Pancreas (tissue), 10 donors: Measurements from ENCODE around the gene BHLHE23. TPM values are rescaled to one million over a fixed set of nuclear protein-coding genes. Genes with fewer than 3 reads are reported as not detected.

ENCODE experiments used
- ATAC-seq, 4 donors: fragments of 200-7000 bp; cut with Tn5 transposase; one replicate each; pipeline versions ENCODE4 v1.8.0 to v1.9.1; 2020; ENCODE audit warnings: mild to moderate bottlenecking in 4 of 4, moderate library complexity in 4 of 4
- DNase-seq, 6 donors: peaks; one replicate each; pipeline ENCODE4 v3.0.0-alpha.2; 2020
- FAIRE-seq: peaks from 2 replicates; lab custom pipeline; 2012; peaks lifted over from hg19 to GRCh38; lab: Jason Lieb, UNC
- H3K27ac ChIP-seq, 4 donors: fragments of 200-600 bp; sonication (generic); 1 replicate in 3 of 4; 2 replicates in 1 of 4; pipeline versions ENCODE4 v1.5.0 to v1.8.0; 2020
- H3K27me3 ChIP-seq, 4 donors: fragments of 200-600 bp; one replicate each; pipeline ENCODE4 v1.8.0; 2021
- H3K36me3 ChIP-seq, 3 donors: fragments of 200-600 bp; sonication (generic) in 1 of 3; one replicate each; pipeline versions ENCODE4 v1.5.0 to v1.8.0; 2020 to 2021
- H3K4me1 ChIP-seq, 3 donors: fragments of 200-600 bp; one replicate each; pipeline ENCODE4 v1.8.0; 2021
- H3K4me3 ChIP-seq, 4 donors: fragments of 200-600 bp; sonication (generic) in 2 of 4; one replicate each; pipeline versions ENCODE4 v1.5.0 to v1.8.0; 2020 to 2021
- H3K9me3 ChIP-seq, 4 donors: fragments of 200-600 bp; one replicate each; pipeline ENCODE4 v1.8.0; 2021
- WGBS, 2 donors: extraction: QIAGEN DNeasy Blood & Tissue Kit; methylation state at CpG; one replicate each; pipeline ENCODE4 v1.1.7; 2013; 5-methylcytosine and 5-hydroxymethylcytosine counted together
- intact Hi-C, 3 donors: fragments of 100-400 bp; cut with DNase I; formaldehyde crosslinking; loops; one replicate each; pipeline versions ENCODE4 v1.11.1 to v1.14.2; 2022
- polyA plus RNA-seq, 2 donors: library from polyadenylated mRNA; stranded (reverse); fragments of 200-250 nt; gene quantifications; one replicate each; pipeline ENCODE4 v1.2.3, GENCODE V29; 2013
- total RNA-seq, 6 donors: library from RNA; stranded (reverse); fragmentation: NEBNext Ultra II Directional in 4 of 6; extraction: Animal tissue kit (Norgen Biotek cat#: 25700) in 4 of 6; gene quantifications; one replicate each; pipeline versions ENCODE4 v1.2.1 to v1.2.4, GENCODE V29; 2021 to 2023
- TF ChIP-seq, protein P1 (sequence below), 4 donors: fragments of 200-600 bp; sonication (generic) in 3 of 4; IDR thresholded peaks; one replicate each; pipeline versions ENCODE4 v1.5.0 to v1.8.0; 2021; ENCODE audit warnings: antibody characterized with exemption in 4 of 4
- donor health status: healthy with polysubstance abuse.
- donor health status: DM: no; HTN: no; CAD: no; lungs with moderate emphysema.
- donor health status: DM: no; HTN: no; CAD: no.
- donor health status: control.
- donor health status: control.
- donor health status: Bipolar disorder and iron deficiency.
- donor health status: DM: yes; HTN: yes; CAD: no.
- donor health status: DM: no; HTN: no; CAD: no.
- donor health status: DM: no; HTN: no; CAD: no.
- donor health status: DM: yes; HTN: yes; CAD: no.

Gene BHLHE23
- total and polyA plus RNA-seq, 8 donors: not detected

DNA sequence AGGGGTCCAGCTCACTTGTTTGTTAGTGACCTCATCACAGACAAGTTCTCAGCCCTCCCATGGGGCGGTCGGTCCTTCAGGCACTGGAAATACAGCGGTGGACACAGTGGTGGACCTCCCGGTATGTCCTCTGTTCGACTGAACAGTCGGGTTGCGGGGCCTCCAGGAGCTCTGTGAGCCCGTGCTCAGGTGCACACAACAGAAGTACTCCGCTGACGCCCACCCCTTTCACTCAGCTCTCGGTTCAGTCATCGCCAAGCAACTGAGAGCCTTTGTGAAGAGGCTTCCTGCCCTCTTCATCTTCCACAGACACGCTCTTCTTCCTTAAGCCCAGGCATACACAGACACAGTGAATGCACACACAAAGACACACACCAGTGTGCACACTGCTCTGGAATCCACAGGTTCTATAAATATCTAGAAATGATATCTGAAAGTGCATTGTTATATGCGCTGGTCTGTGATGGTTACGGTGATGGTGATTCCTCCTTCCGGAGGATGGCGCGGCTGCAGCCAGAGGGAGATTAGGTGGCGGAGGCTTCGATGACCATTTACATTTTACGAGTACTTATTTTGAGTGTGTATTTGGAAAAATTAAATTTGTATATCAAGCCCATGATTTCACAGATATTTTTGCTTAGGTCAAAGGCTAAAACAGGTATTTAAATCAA lies 46.8 kb upstream of the BHLHE23 start:
- WGBS, 2 donors: 56 to 64% methylated on average over 21 of the region's 21 CpGs
- DNase-seq: peak in 2 of 6 donors; percentile 37 to 38

DNA sequence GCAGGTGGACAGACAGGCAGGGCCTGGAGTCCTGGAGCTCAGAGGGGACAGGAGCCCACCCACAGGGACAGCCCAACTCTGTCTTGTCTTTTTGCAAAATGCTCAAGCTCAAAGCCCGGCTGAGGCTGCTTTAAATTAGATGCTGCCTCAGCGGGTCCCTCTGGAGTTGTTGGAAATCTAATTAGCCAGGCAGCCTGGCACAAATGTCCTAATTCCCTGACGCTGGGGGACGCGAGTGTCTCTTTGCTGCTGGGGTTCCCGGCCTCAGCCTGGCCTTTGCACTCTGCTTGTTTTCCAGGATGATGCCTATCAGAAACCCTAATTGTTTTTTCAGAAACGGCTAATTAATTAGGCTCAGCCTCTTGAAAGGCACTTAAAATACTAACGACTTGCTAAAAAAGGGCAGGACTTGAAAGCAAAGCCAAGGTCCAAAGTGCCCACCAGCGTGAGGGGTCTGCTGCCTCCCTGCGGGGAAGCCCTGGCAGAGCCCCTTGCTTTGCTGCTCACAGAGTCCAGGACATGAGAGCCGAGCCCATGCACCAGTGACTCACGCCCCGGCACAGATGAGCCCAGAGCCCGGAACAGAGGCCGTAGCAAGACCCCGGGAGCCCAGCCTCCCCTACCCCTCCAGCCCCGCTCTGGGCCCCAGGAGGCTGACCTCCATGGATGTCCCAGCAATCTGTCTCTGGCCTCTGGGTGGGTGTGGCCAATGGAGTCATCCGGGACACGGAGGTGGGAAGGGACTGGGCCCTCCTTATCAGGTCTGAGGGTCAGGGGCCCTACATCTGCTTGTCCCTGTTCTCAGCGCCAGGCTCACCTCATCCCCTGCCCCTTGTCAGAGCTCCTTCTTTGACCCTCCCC lies 46.0 kb upstream of the BHLHE23 start:
- no peak overlapping the region for H3K4me3 ChIP-seq
- no peaks in the 10 kb centered on the region for H3K4me1 ChIP-seq
- no peaks in the 10 kb centered on the region for H3K27me3 ChIP-seq
- TF ChIP-seq, protein P1, sequence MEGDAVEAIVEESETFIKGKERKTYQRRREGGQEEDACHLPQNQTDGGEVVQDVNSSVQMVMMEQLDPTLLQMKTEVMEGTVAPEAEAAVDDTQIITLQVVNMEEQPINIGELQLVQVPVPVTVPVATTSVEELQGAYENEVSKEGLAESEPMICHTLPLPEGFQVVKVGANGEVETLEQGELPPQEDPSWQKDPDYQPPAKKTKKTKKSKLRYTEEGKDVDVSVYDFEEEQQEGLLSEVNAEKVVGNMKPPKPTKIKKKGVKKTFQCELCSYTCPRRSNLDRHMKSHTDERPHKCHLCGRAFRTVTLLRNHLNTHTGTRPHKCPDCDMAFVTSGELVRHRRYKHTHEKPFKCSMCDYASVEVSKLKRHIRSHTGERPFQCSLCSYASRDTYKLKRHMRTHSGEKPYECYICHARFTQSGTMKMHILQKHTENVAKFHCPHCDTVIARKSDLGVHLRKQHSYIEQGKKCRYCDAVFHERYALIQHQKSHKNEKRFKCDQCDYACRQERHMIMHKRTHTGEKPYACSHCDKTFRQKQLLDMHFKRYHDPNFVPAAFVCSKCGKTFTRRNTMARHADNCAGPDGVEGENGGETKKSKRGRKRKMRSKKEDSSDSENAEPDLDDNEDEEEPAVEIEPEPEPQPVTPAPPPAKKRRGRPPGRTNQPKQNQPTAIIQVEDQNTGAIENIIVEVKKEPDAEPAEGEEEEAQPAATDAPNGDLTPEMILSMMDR (IDR thresholded peaks at IDR 0.05): no peak
- no peak for FAIRE-seq
- no peak overlapping the region for H3K27ac ChIP-seq
- 22 to 25% methylated on average over 20 of the region's 20 CpGs for WGBS, 2 donors
- DNase-seq: peak in 2 of 6 donors; percentile 34 to 39
- no peak for ATAC-seq
- H3K9me3 ChIP-seq: no peaks in the 10 kb centered on the region
- intact Hi-C loops: loop anchor here in 1 of 3 donors (5.0 kb wide), 1 partner anchor 124 kb away; no protein-coding TSS in a partner anchor
- no peaks in the 10 kb centered on the region for H3K36me3 ChIP-seq

More for the DNA sequence above, 46.8 kb upstream of the BHLHE23 start:
- H3K36me3 ChIP-seq: no peaks in the 10 kb centered on the region
- TF ChIP-seq, protein P1 (IDR thresholded peaks at IDR 0.05): no peak
- no peaks in the 10 kb centered on the region for H3K9me3 ChIP-seq
- intact Hi-C loops: loop anchor here in 1 of 3 donors (5.0 kb wide), 1 partner anchor 124 kb away; no protein-coding TSS in a partner anchor
- no peak overlapping the region for H3K27ac ChIP-seq
- ATAC-seq: no peak
- no peak overlapping the region for H3K4me3 ChIP-seq
- no peaks in the 10 kb centered on the region for H3K4me1 ChIP-seq
- FAIRE-seq: no peak
- no peaks in the 10 kb centered on the region for H3K27me3 ChIP-seq

DNA sequence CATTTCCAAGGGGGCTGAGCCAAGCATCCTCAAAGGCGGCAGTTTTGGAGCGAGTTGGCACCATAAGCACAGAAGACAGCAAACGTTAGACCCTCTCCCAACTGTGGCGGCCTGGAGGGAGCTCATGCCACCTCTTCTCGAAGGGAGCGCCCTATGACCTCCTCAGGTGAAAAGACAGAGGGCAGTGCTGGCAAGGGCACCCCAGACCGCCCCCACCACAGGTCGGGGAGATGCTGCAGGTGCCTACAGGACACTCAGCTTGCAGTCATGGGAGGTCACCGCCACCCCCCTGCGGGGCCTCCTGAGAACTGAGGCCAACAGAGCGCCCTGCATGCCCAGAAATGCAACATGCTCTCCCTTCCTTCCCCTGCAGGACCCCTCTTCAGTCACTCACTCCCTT lies 45.1 kb upstream of the BHLHE23 start:
- TF ChIP-seq, protein P1 (IDR thresholded peaks at IDR 0.05): no peak
- Histone ChIP-seq H3K4me1 (no peaks in the 10 kb centered on the region), H3K27ac (no peak overlapping the region), H3K36me3 (no peaks in the 10 kb centered on the region), H3K9me3 (no peaks in the 10 kb centered on the region), H3K4me3 (no peak overlapping the region), H3K27me3 (no peaks in the 10 kb centered on the region)
- intact Hi-C loops: loop anchor here in 1 of 3 donors (5.0 kb wide), 1 partner anchor 125 kb away; no protein-coding TSS in a partner anchor
- DNase-seq: peak in 2 of 6 donors; percentile 31 to 57
- no peak for ATAC-seq
- FAIRE-seq: no peak
- WGBS, 2 donors: 60 to 61% methylated on average over 11 of the region's 11 CpGs

DNA sequence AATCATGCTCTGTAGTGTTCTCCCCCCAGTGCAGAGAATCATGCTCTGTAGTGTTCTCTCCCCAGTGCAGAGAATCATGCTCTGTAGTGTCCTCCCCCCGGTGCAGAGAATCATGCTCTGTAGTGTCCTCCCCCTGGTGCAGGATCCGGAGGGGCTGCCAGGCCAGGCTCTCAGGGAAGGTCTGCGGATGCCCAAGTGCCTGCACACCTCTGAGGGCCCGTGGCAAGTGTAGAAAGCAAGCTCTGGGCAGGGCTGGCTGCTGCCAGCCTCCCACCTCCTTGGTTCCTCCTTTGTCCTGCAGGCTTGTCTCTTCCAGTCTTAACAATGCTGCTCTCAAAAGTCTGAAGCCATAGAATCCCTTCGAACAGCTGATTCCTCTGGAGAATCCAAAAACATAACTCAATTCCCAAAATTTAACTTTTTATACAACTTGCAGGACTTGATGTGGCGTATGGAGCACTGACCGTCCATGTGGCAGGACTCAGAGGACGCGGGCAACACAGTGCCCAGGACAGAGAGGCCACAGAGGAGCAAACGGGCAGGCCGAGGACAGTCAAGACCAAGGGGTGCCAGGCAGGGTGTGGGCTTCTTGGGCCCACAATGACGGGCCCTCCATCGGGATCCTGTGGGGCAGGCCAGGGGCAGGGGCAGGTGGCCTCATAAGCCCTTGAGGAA lies 44.6 kb upstream of the BHLHE23 start:
- ATAC-seq (no peak), DNase-seq (peak in 2 of 6 donors; percentile 43 to 44), FAIRE-seq (no peak)
- TF ChIP-seq, protein P1 (IDR thresholded peaks at IDR 0.05): no peak
- WGBS, 2 donors: 68 to 83% methylated on average over 13 of the region's 13 CpGs
- no peaks in the 10 kb centered on the region for H3K36me3 ChIP-seq
- H3K27ac ChIP-seq: no peak overlapping the region
- no peaks in the 10 kb centered on the region for H3K9me3 ChIP-seq
- H3K27me3 ChIP-seq: no peaks in the 10 kb centered on the region
- H3K4me3 ChIP-seq: no peak overlapping the region
- intact Hi-C loops: loop anchor here in 1 of 3 donors (5.0 kb wide), 1 partner anchor 126 kb away; no protein-coding TSS in a partner anchor
- no peaks in the 10 kb centered on the region for H3K4me1 ChIP-seq
